Pancreas (tissue), 10 donors: ENCODE results near the gene SLC29A3. TPM values are rescaled to one million over a fixed set of nuclear protein-coding genes. Genes with fewer than 3 reads are reported as not detected.

Source experiments
- ATAC-seq, 4 donors: fragments of 200-7000 bp; cut with Tn5 transposase; one replicate each; pipeline versions ENCODE4 v1.8.0 to v1.9.1; 2020; ENCODE audit warnings: mild to moderate bottlenecking in 4 of 4, moderate library complexity in 4 of 4
- DNase-seq, 6 donors: peaks; one replicate each; pipeline ENCODE4 v3.0.0-alpha.2; 2020
- FAIRE-seq: peaks from 2 replicates; lab custom pipeline; 2012; peaks lifted over from hg19 to GRCh38; lab: Jason Lieb, UNC
- H3K27ac ChIP-seq, 4 donors: fragments of 200-600 bp; sonication (generic); 1 replicate in 3 of 4; 2 replicates in 1 of 4; pipeline versions ENCODE4 v1.5.0 to v1.8.0; 2020
- H3K27me3 ChIP-seq, 4 donors: fragments of 200-600 bp; one replicate each; pipeline ENCODE4 v1.8.0; 2021
- H3K36me3 ChIP-seq, 3 donors: fragments of 200-600 bp; sonication (generic) in 1 of 3; one replicate each; pipeline versions ENCODE4 v1.5.0 to v1.8.0; 2020 to 2021
- H3K4me1 ChIP-seq, 3 donors: fragments of 200-600 bp; one replicate each; pipeline ENCODE4 v1.8.0; 2021
- H3K4me3 ChIP-seq, 4 donors: fragments of 200-600 bp; sonication (generic) in 2 of 4; one replicate each; pipeline versions ENCODE4 v1.5.0 to v1.8.0; 2020 to 2021
- H3K9me3 ChIP-seq, 4 donors: fragments of 200-600 bp; one replicate each; pipeline ENCODE4 v1.8.0; 2021
- CTCF ChIP-seq, 4 donors: fragments of 200-600 bp; sonication (generic) in 3 of 4; IDR thresholded peaks; one replicate each; pipeline versions ENCODE4 v1.5.0 to v1.8.0; 2021; ENCODE audit warnings: antibody characterized with exemption in 4 of 4
- WGBS, 2 donors: extraction: QIAGEN DNeasy Blood & Tissue Kit; methylation state at CpG; one replicate each; pipeline ENCODE4 v1.1.7; 2013; 5-methylcytosine and 5-hydroxymethylcytosine counted together
- intact Hi-C, 3 donors: fragments of 100-400 bp; cut with DNase I; formaldehyde crosslinking; loops; one replicate each; pipeline versions ENCODE4 v1.11.1 to v1.14.2; 2022
- polyA plus RNA-seq, 2 donors: library from polyadenylated mRNA; stranded (reverse); fragments of 200-250 nt; gene quantifications; one replicate each; pipeline ENCODE4 v1.2.3, GENCODE V29; 2013
- total RNA-seq, 6 donors: library from RNA; stranded (reverse); fragmentation: NEBNext Ultra II Directional in 4 of 6; extraction: Animal tissue kit (Norgen Biotek cat#: 25700) in 4 of 6; gene quantifications; one replicate each; pipeline versions ENCODE4 v1.2.1 to v1.2.4, GENCODE V29; 2021 to 2023
- donor health status: healthy with polysubstance abuse.
- donor health status: DM: no; HTN: no; CAD: no; lungs with moderate emphysema.
- donor health status: DM: no; HTN: no; CAD: no.
- donor health status: control.
- donor health status: control.
- donor health status: Bipolar disorder and iron deficiency.
- donor health status: DM: yes; HTN: yes; CAD: no.
- donor health status: DM: no; HTN: no; CAD: no.
- donor health status: DM: no; HTN: no; CAD: no.
- donor health status: DM: yes; HTN: yes; CAD: no.

Gene SLC29A3
- total and polyA plus RNA-seq, 8 donors: 2.2 to 7.0 (median 3.2) TPM

GRCh38 chr10:71287456-71287855, 31.6 kb upstream of the SLC29A3 start:
- FAIRE-seq (no peak), DNase-seq (no peak), ATAC-seq (no peak)
- Histone ChIP-seq H3K36me3 (no peaks in the 10 kb centered on the region), H3K27ac (no peak overlapping the region), H3K4me1 (no peaks in the 10 kb centered on the region), H3K9me3 (no peaks in the 10 kb centered on the region), H3K4me3 (no peak overlapping the region), H3K27me3 (no peaks in the 10 kb centered on the region)
- WGBS, 2 donors: 77 to 82% methylated on average over 9 to 14 of the region's 14 CpGs
- intact Hi-C loops: loop anchor here in 1 of 3 donors (5.0 kb wide), 1 partner anchor 360 kb away; no protein-coding TSS in a partner anchor
- no peak for TF ChIP-seq CTCF (IDR thresholded peaks at IDR 0.05)

GRCh38 chr10:71288461-71288860, 30.6 kb upstream of the SLC29A3 start:
- Histone ChIP-seq H3K4me1 (no peaks in the 10 kb centered on the region), H3K4me3 (no peak overlapping the region), H3K36me3 (no peaks in the 10 kb centered on the region), H3K27ac (no peak overlapping the region), H3K27me3 (no peaks in the 10 kb centered on the region), H3K9me3 (no peaks in the 10 kb centered on the region)
- ATAC-seq (no peak), FAIRE-seq (no peak), DNase-seq (no peak)
- WGBS, 2 donors: 82 to 86% methylated on average over 15 of the region's 15 CpGs
- intact Hi-C loops: loop anchor here in 1 of 3 donors (5.0 kb wide), 1 partner anchor 361 kb away; no protein-coding TSS in a partner anchor
- TF ChIP-seq CTCF (IDR thresholded peaks at IDR 0.05): no peak

GRCh38 chr10:71289421-71290130, 29.5 kb upstream of the SLC29A3 start:
- ATAC-seq: no peak
- Histone ChIP-seq H3K9me3 (no peaks in the 10 kb centered on the region), H3K27me3 (no peaks in the 10 kb centered on the region), H3K27ac (no peak overlapping the region), H3K36me3 (no peaks in the 10 kb centered on the region), H3K4me3 (no peak overlapping the region), H3K4me1 (no peaks in the 10 kb centered on the region)
- 89 to 91% methylated on average over 12 of the region's 12 CpGs for WGBS, 2 donors
- intact Hi-C loops: loop anchor here in 1 of 3 donors (5.0 kb wide), 1 partner anchor 362 kb away; no protein-coding TSS in a partner anchor
- no peak for TF ChIP-seq CTCF (IDR thresholded peaks at IDR 0.05)
- no peak for FAIRE-seq
- DNase-seq: peak in 1 of 6 donors; percentile 32

GRCh38 chr10:71290331-71290730, 28.7 kb upstream of the SLC29A3 start:
- WGBS, 2 donors: 73 to 88% methylated on average over 3 of the region's 3 CpGs
- H3K36me3 ChIP-seq: no peaks in the 10 kb centered on the region

More at GRCh38 chr10:71290331-71290730, 28.7 kb upstream of the SLC29A3 start:
- TF ChIP-seq CTCF (IDR thresholded peaks at IDR 0.05): no peak
- Histone ChIP-seq H3K4me3 (no peak overlapping the region), H3K9me3 (no peaks in the 10 kb centered on the region), H3K27ac (no peak overlapping the region), H3K27me3 (no peaks in the 10 kb centered on the region), H3K4me1 (no peaks in the 10 kb centered on the region)
- ATAC-seq (no peak), FAIRE-seq (no peak), DNase-seq (no peak)
- intact Hi-C loops: no loop called here
